ENCODE measurements around the gene RNF166. TPM values are rescaled to one million over a fixed set of nuclear protein-coding genes. Genes with fewer than 3 reads are reported as not detected.
A peak's percentile ranks its signal among the peaks of the same experiment; 100 is the strongest.

Gene RNF166
- total and polyA plus RNA-seq, 2 of the 13 experiments (the other 11 are each of a cell fraction or from before 2014, with no cell fraction given) = 21.4 to 23.0 TPM

GRCh38 chr16:88706229-88706964, at the start of gene RNF166, which contains the start of gene CTU2 (continued):
- no peak for TF ChIP-seq ZNF800 (CRISPR knock-in tag; IDR thresholded peaks at IDR 0.05)
- TF ChIP-seq WIZ (CRISPR knock-in tag; IDR thresholded peaks at IDR 0.05) = 0 out of 2 replicates have a peak, but pooled peaks have one; percentile 50
- no peak for TF ChIP-seq ZBTB37 (CRISPR knock-in tag; IDR thresholded peaks at IDR 0.05)
- TF ChIP-seq ZNF605 (CRISPR knock-in tag; IDR thresholded peaks at IDR 0.05) = no peak
- no peak for TF ChIP-seq PRDM10 (CRISPR knock-in tag; IDR thresholded peaks at IDR 0.05; ENCODE audit: low read depth)
- TF ChIP-seq ZNF616 (CRISPR knock-in tag; IDR thresholded peaks at IDR 0.05; ENCODE audit: low read depth) = peak; percentile 73
- TF ChIP-seq ZBTB20 (CRISPR knock-in tag; IDR thresholded peaks at IDR 0.05; ENCODE audit: borderline replicate concordance, low read depth) = 0 out of 2 replicates have a peak, but pooled peaks have one; percentile 24
- TF ChIP-seq TOE1 (CRISPR knock-in tag; IDR thresholded peaks at IDR 0.05) = no peak; the same call in 1 of the 2 replicates
- no peak; the same call in 1 of the 2 replicates for TF ChIP-seq ARID2 (CRISPR knock-in tag; IDR thresholded peaks at IDR 0.05; ENCODE audit: borderline replicate concordance)
- no peak for TF ChIP-seq ZNF317 (CRISPR knock-in tag; IDR thresholded peaks at IDR 0.05)
- peak; percentile 29; the same call in 1 of the 2 replicates for TF ChIP-seq ZNF205 (CRISPR knock-in tag; IDR thresholded peaks at IDR 0.05)
- no peak; the same call in 1 of the 2 replicates for TF ChIP-seq ZKSCAN1 (IDR thresholded peaks at IDR 0.05; ENCODE audit: low read length)
- TF ChIP-seq MTF1 (CRISPR knock-in tag; IDR thresholded peaks at IDR 0.05) = 0 out of 2 replicates have a peak, but pooled peaks have one; percentile 46
- 0 out of 2 replicates have a peak, but pooled peaks have one; percentile 56 for TF ChIP-seq NFKBIZ (CRISPR knock-in tag; IDR thresholded peaks at IDR 0.05)
- peak; percentile 50; the same call in 1 of the 2 replicates for TF ChIP-seq SMAD1 (CRISPR knock-in tag; IDR thresholded peaks at IDR 0.05; ENCODE audit: borderline replicate concordance, low read depth)
- TF ChIP-seq MEIS2 (CRISPR knock-in tag; IDR thresholded peaks at IDR 0.05) = peak; percentile 82; the same call in 1 of the 2 replicates
- TF ChIP-seq ZNF180 (CRISPR knock-in tag; IDR thresholded peaks at IDR 0.05; ENCODE audit: borderline replicate concordance, low read depth) = 0 out of 2 replicates have a peak, but pooled peaks have one; percentile 54
- TF ChIP-seq HNF1B (CRISPR knock-in tag; IDR thresholded peaks at IDR 0.05) = no peak
- TF ChIP-seq HIVEP1 (CRISPR knock-in tag; IDR thresholded peaks at IDR 0.05) = 0 out of 2 replicates have a peak, but pooled peaks have one; percentile 71
- peak; percentile 71 for TF ChIP-seq POGZ (CRISPR knock-in tag; IDR thresholded peaks at IDR 0.05)
- TF ChIP-seq NAIF1 (CRISPR knock-in tag; IDR thresholded peaks at IDR 0.05; ENCODE audit: borderline replicate concordance) = no peak
